HL-60 (cell line): Measurements from ENCODE around the gene GPR45.

ENCODE experiments used
- DNase-seq, 2 experiments: peaks; one replicate each; pipeline ENCODE4 v3.0.0-alpha.2; 2010 to 2020; ENCODE audit warnings: low read depth in 1 of 2, low spot score in 1 of 2
- H3K27ac ChIP-seq: fragments of 250-450 bp; sonication (Bioruptor Pico); replicated peaks from 2 replicates; pipeline ENCODE4 v1.5.1; 2020; ENCODE audit warnings: mild to moderate bottlenecking, moderate library complexity
- H3K27me3 ChIP-seq: fragments of 250-450 bp; sonication (Bioruptor Pico); 2 replicates; pipeline ENCODE4 v1.5.1; 2021; ENCODE audit warnings: mild to moderate bottlenecking, moderate library complexity; ENCODE audit not compliant: insufficient read depth, poor library complexity, severe bottlenecking
- H3K4me3 ChIP-seq: replicated peaks from 2 replicates; pipeline ENCODE4 v1.5.1; 2011; ENCODE audit warnings: mild to moderate bottlenecking, control low read depth, low read length; ENCODE audit not compliant: insufficient read depth
- CTCF ChIP-seq: IDR thresholded peaks from one replicate; pipeline ENCODE4 v1.5.1; 2011; ENCODE audit warnings: low read length, control low read depth, inconsistent platforms; ENCODE audit not compliant: insufficient read depth
- GABPA ChIP-seq: IDR thresholded peaks from 2 replicates; pipeline ENCODE4 v1.6.1; 2012; ENCODE audit warnings: low read depth
- POLR2AphosphoS5 ChIP-seq: IDR thresholded peaks from 2 replicates; pipeline ENCODE4 v1.6.1; 2012; ENCODE audit warnings: low read depth
- REST ChIP-seq: IDR thresholded peaks from 2 replicates; pipeline ENCODE4 v1.6.1; 2012; ENCODE audit warnings: low read depth; ENCODE audit not compliant: insufficient replicate concordance
- SPI1 ChIP-seq: IDR thresholded peaks from 2 replicates; pipeline ENCODE4 v1.6.1; 2012; ENCODE audit warnings: low read depth, mild to moderate bottlenecking, borderline replicate concordance

Gene GPR45

GRCh38 chr2:105215586-105216192, 25.9 kb upstream of the GPR45 start:
- Histone ChIP-seq H3K27me3 (no peaks in the 10 kb centered on the region), H3K4me3 (no peak overlapping the region), H3K27ac (no peak overlapping the region)
- no peak for DNase-seq
- TF ChIP-seq SPI1 (no peak), REST (no peak), CTCF (no peak), POLR2AphosphoS5 (no peak), GABPA (no peak)

- TF ChIP-seq REST (no peak), CTCF (no peak), GABPA (no peak), POLR2AphosphoS5 (no peak), SPI1 (no peak)
- no peak for DNase-seq
- Histone ChIP-seq H3K4me3 (no peak overlapping the region), H3K27ac (no peak overlapping the region), H3K27me3 (no peaks in the 10 kb centered on the region)
Observed at GRCh38 chr2:105220604-105221003, 20.9 kb upstream of the GPR45 start.

- TF ChIP-seq POLR2AphosphoS5 (no peak), SPI1 (no peak), REST (no peak), GABPA (no peak), CTCF (no peak)
- Histone ChIP-seq H3K27me3 (peaks cover 3% of the 10 kb centered on the region), H3K27ac (no peak overlapping the region), H3K4me3 (no peak overlapping the region)
- no peak for DNase-seq
Observed at GRCh38 chr2:105224444-105224843, 17.1 kb upstream of the GPR45 start.
